ENCODE measurements around the gene HTR3B.
"Not testable (repeated sequence)": the region's sequence is repeated elsewhere in the genome, so short reads cannot be mapped to it uniquely, and the experiment has no call there.

Gene HTR3B

GRCh38 chr11:113884361-113884836, 20.2 kb upstream of the HTR3B start:
- DNase-seq (ENCODE audit: low read depth, low spot score): peak; percentile 62

GRCh38 chr11:113885897-113886296, 18.7 kb upstream of the HTR3B start:
- DNase-seq (ENCODE audit: low read depth, low spot score): no peak

GRCh38 chr11:113888848-113889247, 15.7 kb upstream of the HTR3B start:
- no peak for DNase-seq (ENCODE audit: low read depth, low spot score)

GRCh38 chr11:113894421-113894996, 10.1 kb upstream of the HTR3B start:
- no peak for DNase-seq (ENCODE audit: low read depth, low spot score)

- DNase-seq (ENCODE audit: low read depth, low spot score): no peak
These were observed 9.0 kb upstream of the HTR3B start for GRCh38 chr11:113895367-113896155.

GRCh38 chr11:113896156-113896879, 8.3 kb upstream of the HTR3B start:
- peak; percentile 54 for DNase-seq (ENCODE audit: low read depth, low spot score)

GRCh38 chr11:113901141-113901540, 3.5 kb upstream of the HTR3B start:
- DNase-seq (ENCODE audit: low read depth, low spot score): no peak

- DNase-seq (ENCODE audit: low read depth, low spot score): peak; percentile 10
These were observed 1.4 kb downstream of the HTR3B start for GRCh38 chr11:113906038-113906437.

- no peak for DNase-seq (ENCODE audit: low read depth, low spot score)
These were observed 1.9 kb downstream of the HTR3B start for GRCh38 chr11:113906516-113906915.

- DNase-seq (ENCODE audit: low read depth, low spot score): no peak
These were observed 2.6 kb downstream of the HTR3B start for GRCh38 chr11:113907152-113907551.

- no peak for DNase-seq (ENCODE audit: low read depth, low spot score)
These were observed 3.1 kb downstream of the HTR3B start for GRCh38 chr11:113907681-113908080.

GRCh38 chr11:113908098-113908497, 3.5 kb downstream of the HTR3B start:
- DNase-seq (ENCODE audit: low read depth, low spot score): no peak

GRCh38 chr11:113911491-113911890, 6.9 kb downstream of the HTR3B start:
- DNase-seq (ENCODE audit: low read depth, low spot score): not testable (repeated sequence)

GRCh38 chr11:113923572-113923971, 19.0 kb downstream of the HTR3B start:
- no peak for DNase-seq (ENCODE audit: low read depth, low spot score)

GRCh38 chr11:113926273-113927197, 21.9 kb downstream of the HTR3B start:
- DNase-seq (ENCODE audit: low read depth, low spot score): peak; percentile 9

GRCh38 chr11:113928311-113928710, 23.7 kb downstream of the HTR3B start:
- DNase-seq (ENCODE audit: low read depth, low spot score): no peak

GRCh38 chr11:113932788-113933187, 28.2 kb downstream of the HTR3B start:
- DNase-seq (ENCODE audit: low read depth, low spot score): no peak

- not testable (repeated sequence) for DNase-seq (ENCODE audit: low read depth, low spot score)
These were observed 29.6 kb downstream of the HTR3B start for GRCh38 chr11:113934193-113934592.

GRCh38 chr11:113934761-113935160, 30.2 kb downstream of the HTR3B start:
- no peak for DNase-seq (ENCODE audit: low read depth, low spot score)

GRCh38 chr11:113935858-113936257, 31.3 kb downstream of the HTR3B start:
- no peak for DNase-seq (ENCODE audit: low read depth, low spot score)

GRCh38 chr11:113937918-113938317, 33.3 kb downstream of the HTR3B start:
- DNase-seq (ENCODE audit: low read depth, low spot score): no peak

Data from astrocyte of the hippocampus (primary cell).